GM23338 (cell line): Measurements from ENCODE around the gene SIDT1. TPM values are rescaled to one million over a fixed set of nuclear protein-coding genes. Genes with fewer than 3 reads are reported as not detected.

Source experiments
- ATAC-seq: fragments of 200-7000 bp; cut with Tn5 transposase; 3 replicates; pipeline ENCODE4 v1.9.1; 2020
- DNase-seq: peaks from one replicate; pipeline ENCODE4 v3.0.0-alpha.2; 2015; ENCODE audit warnings: low spot score
- H2AFZ ChIP-seq: fragments of 200-600 bp; sonication (generic); 2 replicates; pipeline ENCODE4 v1.8.0; 2016; ENCODE audit warnings: antibody characterized with exemption, mild to moderate bottlenecking, moderate library complexity
- H3F3A ChIP-seq: fragments of 200-600 bp; sonication (generic); replicated peaks from 2 replicates; pipeline ENCODE4 v1.8.0; 2017; ENCODE audit warnings: antibody characterized with exemption, mixed run types, low read depth
- H3K27ac ChIP-seq: fragments of 200-600 bp; sonication (generic); 2 replicates; pipeline ENCODE4 v1.6.1; 2016; ENCODE audit warnings: low read depth
- H3K27me3 ChIP-seq: fragments of 200-600 bp; sonication (generic); 2 replicates; pipeline ENCODE4 v1.8.0; 2016; ENCODE audit warnings: mild to moderate bottlenecking, mixed run types, moderate library complexity; ENCODE audit not compliant: insufficient read depth
- H3K36me3 ChIP-seq: fragments of 200-600 bp; sonication (generic); 2 replicates; pipeline ENCODE4 v1.8.0; 2016; ENCODE audit warnings: mild to moderate bottlenecking; ENCODE audit not compliant: insufficient read depth
- H3K4me1 ChIP-seq: fragments of 200-600 bp; sonication (generic); 2 replicates; pipeline ENCODE4 v1.8.0; 2016; ENCODE audit warnings: mild to moderate bottlenecking, moderate library complexity; ENCODE audit not compliant: insufficient read depth
- H3K4me2 ChIP-seq: fragments of 200-600 bp; sonication (generic); 2 replicates; pipeline ENCODE4 v1.7.1; 2017; ENCODE audit warnings: mixed run types
- H3K4me3 ChIP-seq: fragments of 200-600 bp; sonication (generic); 2 replicates; pipeline ENCODE4 v1.6.1; 2016; ENCODE audit warnings: mixed run types
- H3K79me2 ChIP-seq: fragments of 200-600 bp; sonication (generic); replicated peaks from 2 replicates; pipeline ENCODE4 v1.8.0; 2017; ENCODE audit warnings: mild to moderate bottlenecking; ENCODE audit not compliant: insufficient read depth
- H3K9me2 ChIP-seq: fragments of 200-600 bp; sonication (generic); 2 replicates; pipeline ENCODE4 v1.8.0; 2017; ENCODE audit not compliant: insufficient read depth
- H4K20me1 ChIP-seq: fragments of 200-600 bp; sonication (generic); replicated peaks from 2 replicates; pipeline ENCODE4 v1.8.0; 2017; ENCODE audit warnings: mild to moderate bottlenecking; ENCODE audit not compliant: insufficient read depth
- H3K27ac Mint-ChIP-seq: 2 replicates; pipeline ENCODE4 v1.8.0; 2020; ENCODE audit warnings: inconsistent platforms, mild to moderate bottlenecking, moderate library complexity, mixed read lengths
- H3K27me3 Mint-ChIP-seq: 3 replicates; pipeline ENCODE4 v1.8.0; 2022; ENCODE audit warnings: low read depth, mild to moderate bottlenecking, moderate library complexity, mixed read lengths, inconsistent platforms; ENCODE audit not compliant: insufficient read depth, poor library complexity
- H3K36me3 Mint-ChIP-seq: 3 replicates; pipeline ENCODE4 v1.8.0; 2021; ENCODE audit warnings: low read depth, mild to moderate bottlenecking, inconsistent platforms, moderate library complexity, mixed read lengths
- H3K4me1 Mint-ChIP-seq: 3 replicates; pipeline ENCODE4 v1.8.0; 2020; ENCODE audit warnings: mild to moderate bottlenecking, inconsistent platforms, mixed read lengths
- H3K4me3 Mint-ChIP-seq: 3 replicates; pipeline ENCODE4 v1.8.0; 2021; ENCODE audit warnings: moderate library complexity, mild to moderate bottlenecking, inconsistent platforms, mixed read lengths
- H3K9me3 Mint-ChIP-seq: 3 replicates; pipeline ENCODE4 v1.8.0; 2020; ENCODE audit warnings: moderate library complexity, mild to moderate bottlenecking, inconsistent platforms, mixed read lengths
- CREB1 ChIP-seq: fragments of 250-450 bp; sonication (Bioruptor Pico); IDR thresholded peaks from 2 replicates; pipeline ENCODE4 v1.5.0; 2020; ENCODE audit warnings: low read depth, mild to moderate bottlenecking, moderate library complexity
- CTCF ChIP-seq, 2 experiments: fragments of 200-600 bp in 1 of 2; sonication (generic) in 1 of 2; conservative IDR thresholded peaks; 2 replicates each; pipeline versions ENCODE4 v1.5.1 to v1.6.1; 2016 to 2017; ENCODE audit warnings: antibody characterized with exemption in 2 of 2, low read depth in 2 of 2, mild to moderate bottlenecking in 2 of 2, moderate library complexity in 1 of 2
- EZH2 ChIP-seq: fragments of 200-600 bp; sonication (generic); IDR thresholded peaks from one replicate; pipeline ENCODE4 v1.8.0; 2017; ENCODE audit warnings: antibody characterized with exemption, mild to moderate bottlenecking, low read depth; ENCODE audit not compliant: unreplicated experiment
- EZH2phosphoT487 ChIP-seq: fragments of 200-600 bp; sonication (generic); IDR thresholded peaks from one replicate; pipeline ENCODE4 v1.8.1; 2018; ENCODE audit warnings: antibody characterized with exemption; ENCODE audit not compliant: unreplicated experiment
- JUNB ChIP-seq: IDR thresholded peaks from one replicate; pipeline ENCODE4 v1.6.1; 2016; ENCODE audit warnings: antibody characterized with exemption; ENCODE audit not compliant: unreplicated experiment
- NANOG ChIP-seq: IDR thresholded peaks from 2 replicates; pipeline ENCODE4 v1.6.1; 2016; ENCODE audit warnings: antibody characterized with exemption, borderline replicate concordance
- POLR2AphosphoS5 ChIP-seq: IDR thresholded peaks from 2 replicates; pipeline ENCODE4 v1.6.1; 2016; ENCODE audit warnings: antibody characterized with exemption, low read depth
- STAT1 ChIP-seq: IDR thresholded peaks from one replicate; pipeline ENCODE4 v1.6.1; 2016; ENCODE audit warnings: antibody characterized with exemption; ENCODE audit not compliant: unreplicated experiment
- ZNF114 ChIP-seq: fragments of 250-450 bp; sonication (Bioruptor Pico); IDR thresholded peaks from 2 replicates; pipeline ENCODE4 v1.5.0; 2020; ENCODE audit warnings: mild to moderate bottlenecking, moderate library complexity
- ZNF331 ChIP-seq: fragments of 250-450 bp; sonication (Bioruptor Pico); IDR thresholded peaks from 2 replicates; pipeline ENCODE4 v1.5.0; 2020; ENCODE audit warnings: low read depth, mild to moderate bottlenecking, moderate library complexity
- ZNF462 ChIP-seq: fragments of 250-450 bp; sonication (Bioruptor Pico); IDR thresholded peaks from 2 replicates; pipeline ENCODE4 v1.5.0; 2020; ENCODE audit warnings: mild to moderate bottlenecking, moderate library complexity
- polyA plus RNA-seq: library from polyadenylated mRNA; unstranded; fragments of >200 nt; fragmentation: Nextera tagmentation; extraction: Ambion mirVana; gene quantifications from 2 replicates; pipeline ENCODE4 v1.2.1, GENCODE V29; 2016
- total RNA-seq: library from RNA; depleted of rRNA; stranded (reverse); fragments of >200 nt; shearing (Covaris generic); gene quantifications from 2 replicates; pipeline ENCODE4 v1.2.3, GENCODE V29; 2014
- TF ChIP-seq, protein P1 (sequence below): IDR thresholded peaks from one replicate; pipeline ENCODE4 v1.6.1; 2018; ENCODE audit warnings: antibody characterized with exemption; ENCODE audit not compliant: unreplicated experiment
- TF ChIP-seq, protein P2 (sequence below): IDR thresholded peaks from 2 replicates; pipeline ENCODE4 v1.6.1; 2016; ENCODE audit warnings: antibody characterized with exemption

The SIDT1 gene
- total and polyA plus RNA-seq, 2 experiments from 2014 or later: 0.10 TPM; not detected in 1

DNA sequence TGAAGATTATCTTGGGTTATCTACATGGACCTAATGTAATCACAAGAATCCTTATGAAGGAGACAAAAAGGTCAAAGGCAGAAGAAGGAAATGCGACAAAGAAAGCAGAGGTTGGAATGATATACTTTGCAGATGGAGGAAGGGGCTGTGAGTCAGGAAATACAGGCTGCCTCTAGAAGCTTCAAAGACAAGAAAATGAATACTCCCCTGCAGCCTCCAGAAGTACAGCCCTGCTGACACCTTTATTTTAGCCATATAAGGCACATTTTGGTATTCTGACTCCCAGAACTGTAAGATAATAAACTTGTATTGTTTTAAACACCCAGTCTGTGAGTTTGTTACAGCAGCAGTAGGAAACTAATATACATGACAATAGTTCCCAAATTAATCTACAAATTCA lies 58.6 kb downstream of the SIDT1 start:
- H3K4me1 Mint-ChIP-seq: peaks cover 42% of the 10 kb centered on the region

More for the DNA sequence above, 58.6 kb downstream of the SIDT1 start:
- no peaks in the 10 kb centered on the region for H3K9me2 ChIP-seq
- H3K4me2 ChIP-seq: peak overlapping the region; percentile 29
- H3K79me2 ChIP-seq: no peaks in the 10 kb centered on the region
- peak; percentile 67 for ATAC-seq
- H3K4me1 ChIP-seq: peaks cover 18% of the 10 kb centered on the region
- H4K20me1 ChIP-seq: no peaks in the 10 kb centered on the region
- no peaks in the 10 kb centered on the region for H3K9me3 Mint-ChIP-seq
- no peak overlapping the region for H3K4me3 ChIP-seq
- H3K27ac Mint-ChIP-seq: peak overlapping the region; percentile 37; the same call in 1 of the 2 replicates
- no peak overlapping the region for H3K4me3 Mint-ChIP-seq
- no peaks in the 10 kb centered on the region for H3F3A ChIP-seq
- peaks cover 5% of the 10 kb centered on the region for H3K27me3 Mint-ChIP-seq
- TF ChIP-seq ZNF331 (no peak), NANOG (no peak), CREB1 (CRISPR knock-in tag) (no peak), EZH2 (no peak), ZNF462 (CRISPR knock-in tag) (no peak), JUNB (no peak), ZNF114 (CRISPR knock-in tag) (no peak), CTCF (conservative IDR thresholded peaks at IDR 0.05; ENCODE audit: low read depth in 2 of 2) (no peak), EZH2phosphoT487 (no peak), POLR2AphosphoS5 (no peak), STAT1 (no peak)
- TF ChIP-seq, protein P1, sequence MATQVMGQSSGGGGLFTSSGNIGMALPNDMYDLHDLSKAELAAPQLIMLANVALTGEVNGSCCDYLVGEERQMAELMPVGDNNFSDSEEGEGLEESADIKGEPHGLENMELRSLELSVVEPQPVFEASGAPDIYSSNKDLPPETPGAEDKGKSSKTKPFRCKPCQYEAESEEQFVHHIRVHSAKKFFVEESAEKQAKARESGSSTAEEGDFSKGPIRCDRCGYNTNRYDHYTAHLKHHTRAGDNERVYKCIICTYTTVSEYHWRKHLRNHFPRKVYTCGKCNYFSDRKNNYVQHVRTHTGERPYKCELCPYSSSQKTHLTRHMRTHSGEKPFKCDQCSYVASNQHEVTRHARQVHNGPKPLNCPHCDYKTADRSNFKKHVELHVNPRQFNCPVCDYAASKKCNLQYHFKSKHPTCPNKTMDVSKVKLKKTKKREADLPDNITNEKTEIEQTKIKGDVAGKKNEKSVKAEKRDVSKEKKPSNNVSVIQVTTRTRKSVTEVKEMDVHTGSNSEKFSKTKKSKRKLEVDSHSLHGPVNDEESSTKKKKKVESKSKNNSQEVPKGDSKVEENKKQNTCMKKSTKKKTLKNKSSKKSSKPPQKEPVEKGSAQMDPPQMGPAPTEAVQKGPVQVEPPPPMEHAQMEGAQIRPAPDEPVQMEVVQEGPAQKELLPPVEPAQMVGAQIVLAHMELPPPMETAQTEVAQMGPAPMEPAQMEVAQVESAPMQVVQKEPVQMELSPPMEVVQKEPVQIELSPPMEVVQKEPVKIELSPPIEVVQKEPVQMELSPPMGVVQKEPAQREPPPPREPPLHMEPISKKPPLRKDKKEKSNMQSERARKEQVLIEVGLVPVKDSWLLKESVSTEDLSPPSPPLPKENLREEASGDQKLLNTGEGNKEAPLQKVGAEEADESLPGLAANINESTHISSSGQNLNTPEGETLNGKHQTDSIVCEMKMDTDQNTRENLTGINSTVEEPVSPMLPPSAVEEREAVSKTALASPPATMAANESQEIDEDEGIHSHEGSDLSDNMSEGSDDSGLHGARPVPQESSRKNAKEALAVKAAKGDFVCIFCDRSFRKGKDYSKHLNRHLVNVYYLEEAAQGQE: no peak
- TF ChIP-seq, protein P2, sequence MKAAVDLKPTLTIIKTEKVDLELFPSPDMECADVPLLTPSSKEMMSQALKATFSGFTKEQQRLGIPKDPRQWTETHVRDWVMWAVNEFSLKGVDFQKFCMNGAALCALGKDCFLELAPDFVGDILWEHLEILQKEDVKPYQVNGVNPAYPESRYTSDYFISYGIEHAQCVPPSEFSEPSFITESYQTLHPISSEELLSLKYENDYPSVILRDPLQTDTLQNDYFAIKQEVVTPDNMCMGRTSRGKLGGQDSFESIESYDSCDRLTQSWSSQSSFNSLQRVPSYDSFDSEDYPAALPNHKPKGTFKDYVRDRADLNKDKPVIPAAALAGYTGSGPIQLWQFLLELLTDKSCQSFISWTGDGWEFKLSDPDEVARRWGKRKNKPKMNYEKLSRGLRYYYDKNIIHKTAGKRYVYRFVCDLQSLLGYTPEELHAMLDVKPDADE: no peak
- H2AFZ ChIP-seq: no peak overlapping the region
- H3K36me3 Mint-ChIP-seq: no peaks in the 10 kb centered on the region
- H3K36me3 ChIP-seq: no peaks in the 10 kb centered on the region
- DNase-seq: peak; percentile 31
- no peak overlapping the region for H3K27ac ChIP-seq
- no peaks in the 10 kb centered on the region for H3K27me3 ChIP-seq
